Left lung (tissue), 10 donors: ENCODE data around the gene SUPT3H. TPM values are rescaled to one million over a fixed set of nuclear protein-coding genes. Genes with fewer than 3 reads are reported as not detected.
A peak's percentile ranks its signal among the peaks of the same experiment; 100 is the strongest.

Experiments used
- ATAC-seq: fragments of 200-7000 bp; cut with Tn5 transposase; one replicate; pipeline ENCODE4 v1.9.1; 2020; ENCODE audit warnings: moderate library complexity
- DNase-seq, 4 donors: peaks; one replicate each; pipeline ENCODE4 v3.0.0-alpha.2; 2013 to 2020
- H3K27ac ChIP-seq, 2 donors: fragments of 200-600 bp; sonication (generic) in 1 of 2; one replicate each; pipeline versions ENCODE4 v1.5.0 to v1.8.0; 2020 to 2021
- H3K27me3 ChIP-seq, 2 donors: fragments of 200-600 bp; sonication (generic) in 1 of 2; one replicate each; pipeline versions ENCODE4 v1.5.0 to v1.8.0; 2020 to 2021
- H3K36me3 ChIP-seq, 2 donors: fragments of 200-600 bp; sonication (generic) in 1 of 2; one replicate each; pipeline versions ENCODE4 v1.5.0 to v1.8.0; 2020 to 2021
- H3K4me1 ChIP-seq, 2 donors: fragments of 200-600 bp; one replicate each; pipeline ENCODE4 v1.8.0; 2021
- H3K4me3 ChIP-seq, 2 donors: fragments of 200-600 bp; sonication (generic) in 1 of 2; one replicate each; pipeline versions ENCODE4 v1.5.0 to v1.8.0; 2020 to 2021; ENCODE audit warnings: mild to moderate bottlenecking in 1 of 2
- H3K9me3 ChIP-seq, 2 donors: fragments of 200-600 bp; sonication (generic) in 1 of 2; one replicate each; pipeline versions ENCODE4 v1.5.0 to v1.8.0; 2020 to 2021
- CTCF ChIP-seq, 2 donors: fragments of 200-600 bp; sonication (generic) in 1 of 2; IDR thresholded peaks; one replicate each; pipeline versions ENCODE4 v1.5.0 to v1.8.0; 2021; ENCODE audit warnings: antibody characterized with exemption in 2 of 2
- intact Hi-C, 2 donors: fragments of 100-400 bp; cut with DNase I; formaldehyde crosslinking; loops; one replicate each; pipeline versions ENCODE4 v1.11.2 to v1.14.2; 2022
- polyA plus RNA-seq, 6 donors: library from polyadenylated mRNA; unstranded; fragments of 120-200 nt; gene quantifications; one replicate each; pipeline ENCODE4 v1.2.1, GENCODE V29; 2013; ENCODE audit not compliant: insufficient read length in 6 of 6
- total RNA-seq, 2 donors: library from RNA; stranded (reverse); fragmentation: NEBNext Ultra II Directional; extraction: Animal tissue kit (Norgen Biotek cat#: 25700); gene quantifications; one replicate each; pipeline ENCODE4 v1.2.1, GENCODE V29; 2021
- donor health status: DM: no; HTN: yes; CAD: no.
- donor health status: DM: no; HTN: no; CAD: no.

Gene SUPT3H
- total and polyA plus RNA-seq, 8 donors: 4.7 to 33.0 (median 26.2) TPM

GRCh38 chr6:45092135-45092534 lies 285.6 kb downstream of the SUPT3H start:
- Histone ChIP-seq H3K4me1 (no peaks in the 10 kb centered on the region), H3K9me3 (no peaks in the 10 kb centered on the region), H3K4me3 (no peak overlapping the region), H3K27ac (no peak overlapping the region), H3K36me3 (no peaks in the 10 kb centered on the region), H3K27me3 (no peaks in the 10 kb centered on the region)
- intact Hi-C loops: no loop called here
- ATAC-seq (no peak), DNase-seq (no peak)
- TF ChIP-seq CTCF (IDR thresholded peaks at IDR 0.05): no peak

DNA sequence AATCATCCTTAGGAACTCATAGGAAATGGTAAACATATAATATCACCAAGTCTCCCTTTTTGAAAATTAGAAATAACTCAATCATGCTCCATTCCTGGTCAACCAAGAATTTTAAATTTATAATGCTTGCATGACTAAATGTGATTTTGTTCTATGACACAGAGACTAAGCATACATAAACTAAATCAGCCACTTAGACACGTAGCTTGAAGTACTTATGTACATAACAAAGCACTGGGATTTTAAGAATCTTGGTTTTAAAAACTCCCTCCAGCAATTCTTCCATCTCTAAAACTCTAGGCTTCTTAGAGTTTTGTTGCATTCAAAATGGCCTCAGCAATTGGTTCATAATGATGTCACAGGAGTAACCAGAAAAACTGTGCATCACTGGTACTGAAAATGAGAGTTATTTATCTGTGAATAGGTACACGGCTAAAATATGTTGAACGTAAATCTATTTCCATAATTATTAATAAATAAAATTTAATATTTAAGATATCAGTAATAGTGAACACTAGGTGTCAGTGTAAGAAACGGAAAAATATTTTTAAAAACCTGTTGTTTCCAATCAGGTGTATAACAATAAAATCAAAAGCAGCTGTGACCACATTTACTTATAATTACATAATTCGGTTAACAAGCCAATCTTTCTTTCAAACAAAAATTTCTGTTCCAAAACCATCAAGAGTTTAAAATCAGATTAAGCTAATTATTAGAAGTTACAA lies 291.2 kb downstream of the SUPT3H start:
- no peaks in the 10 kb centered on the region for H3K27me3 ChIP-seq
- TF ChIP-seq CTCF (IDR thresholded peaks at IDR 0.05): peak in 1 of 2 donors; percentile 18
- H3K9me3 ChIP-seq: no peaks in the 10 kb centered on the region
- no peak overlapping the region for H3K4me3 ChIP-seq
- no peak for DNase-seq
- H3K4me1 ChIP-seq: no peaks in the 10 kb centered on the region
- intact Hi-C loops: no loop called here
- H3K27ac ChIP-seq: no peak overlapping the region
- no peaks in the 10 kb centered on the region for H3K36me3 ChIP-seq
- no peak for ATAC-seq

DNA sequence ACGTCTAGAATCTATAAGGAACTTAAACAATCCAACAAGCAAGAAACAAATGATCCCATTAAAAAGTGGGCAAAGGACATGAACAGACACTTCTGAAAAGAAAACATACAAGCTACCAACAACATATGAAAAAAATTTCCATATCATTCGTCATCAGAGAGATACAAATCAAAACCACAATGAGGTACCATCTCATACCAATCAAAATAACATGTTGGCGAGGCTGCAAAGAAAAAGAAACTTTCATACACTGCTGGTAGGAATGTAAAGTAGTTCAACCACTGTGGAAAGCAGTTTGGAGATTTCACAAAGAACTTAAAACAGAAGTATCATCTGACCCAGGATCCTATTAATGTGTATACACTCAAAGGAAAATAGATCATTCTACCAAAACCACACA lies 293.5 kb downstream of the SUPT3H start:
- intact Hi-C loops: no loop called here
- DNase-seq (no peak), ATAC-seq (no peak)
- no peaks in the 10 kb centered on the region for H3K27me3 ChIP-seq
- no peak for TF ChIP-seq CTCF (IDR thresholded peaks at IDR 0.05)
- no peaks in the 10 kb centered on the region for H3K4me1 ChIP-seq
- H3K4me3 ChIP-seq: no peak overlapping the region
- no peaks in the 10 kb centered on the region for H3K36me3 ChIP-seq
- H3K9me3 ChIP-seq: peaks cover 0 to 7% of the 10 kb centered on the region in 2 donors
- no peak overlapping the region for H3K27ac ChIP-seq

GRCh38 chr6:45082091-45082490 lies 295.6 kb downstream of the SUPT3H start:
- H3K9me3 ChIP-seq: peaks cover 0 to 23% of the 10 kb centered on the region in 2 donors
- no peaks in the 10 kb centered on the region for H3K4me1 ChIP-seq
- no peak overlapping the region for H3K4me3 ChIP-seq
- intact Hi-C loops: no loop called here
- TF ChIP-seq CTCF (IDR thresholded peaks at IDR 0.05): no peak
- DNase-seq (no peak), ATAC-seq (no peak)
- H3K36me3 ChIP-seq: no peaks in the 10 kb centered on the region
- H3K27me3 ChIP-seq: no peaks in the 10 kb centered on the region
- no peak overlapping the region for H3K27ac ChIP-seq

DNA sequence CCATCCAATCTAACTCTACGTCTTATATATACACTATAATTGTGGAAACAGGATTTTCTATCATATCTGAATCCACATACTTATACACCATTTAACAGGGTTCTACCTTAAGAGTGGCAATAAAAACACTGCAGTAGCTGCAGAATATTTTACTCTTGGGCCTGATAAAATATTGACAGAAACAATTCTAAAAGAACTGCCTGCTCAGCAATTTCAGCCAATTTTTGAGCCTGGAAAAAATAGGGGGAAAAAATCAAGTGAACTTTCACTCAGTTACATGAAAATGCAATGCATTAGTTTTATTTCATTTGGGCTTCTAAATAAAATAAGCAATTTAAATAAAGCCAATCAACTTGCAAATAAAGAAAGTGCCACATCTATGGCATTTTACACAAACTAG lies 296.1 kb downstream of the SUPT3H start:
- ATAC-seq (no peak), DNase-seq (no peak)
- Histone ChIP-seq H3K36me3 (no peaks in the 10 kb centered on the region), H3K4me1 (no peaks in the 10 kb centered on the region), H3K4me3 (no peak overlapping the region), H3K27me3 (no peaks in the 10 kb centered on the region), H3K9me3 (peaks cover 0 to 23% of the 10 kb centered on the region in 2 donors), H3K27ac (no peak overlapping the region)
- no peak for TF ChIP-seq CTCF (IDR thresholded peaks at IDR 0.05)
- intact Hi-C loops: no loop called here
